ENCODE measurements around the gene DFFB. TPM values are rescaled to one million over a fixed set of nuclear protein-coding genes. Genes with fewer than 3 reads are reported as not detected.
"Not testable (repeated sequence)": the region's sequence is repeated elsewhere in the genome, so short reads cannot be mapped to it uniquely, and the experiment has no call there.

DFFB gene, protein sequence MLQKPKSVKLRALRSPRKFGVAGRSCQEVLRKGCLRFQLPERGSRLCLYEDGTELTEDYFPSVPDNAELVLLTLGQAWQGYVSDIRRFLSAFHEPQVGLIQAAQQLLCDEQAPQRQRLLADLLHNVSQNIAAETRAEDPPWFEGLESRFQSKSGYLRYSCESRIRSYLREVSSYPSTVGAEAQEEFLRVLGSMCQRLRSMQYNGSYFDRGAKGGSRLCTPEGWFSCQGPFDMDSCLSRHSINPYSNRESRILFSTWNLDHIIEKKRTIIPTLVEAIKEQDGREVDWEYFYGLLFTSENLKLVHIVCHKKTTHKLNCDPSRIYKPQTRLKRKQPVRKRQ
- 1 to 10 TPM; 5.4 to 8.9 TPM for total RNA-seq
- polyA plus RNA-seq (ENCODE audit: insufficient read length in 6 of 6): 10 to 100 TPM in 5 of 6 donors, 1 to 10 TPM in 1; 9.6 to 14.7 (median 11.9) TPM
- long read RNA-seq, donor 1: 0 reads
- long read RNA-seq, donor 2, partial matches to known transcripts: 0 of 2 reads
- long read RNA-seq, donor 2, other reads (novel, unspliced or antisense): 0 of 2 reads
- long read RNA-seq, donor 3: 0 reads
- long read RNA-seq, donor 4: 0 reads
- long read RNA-seq, donor 5, partial matches to known transcripts: 0 of 1 reads
- long read RNA-seq, donor 5, other reads (novel, unspliced or antisense): 0 of 1 reads
- long read RNA-seq, donor 6, partial matches to known transcripts: 0 of 1 reads
- long read RNA-seq, donor 6, other reads (novel, unspliced or antisense): 0 of 1 reads
- long read RNA-seq, donor 7, partial matches to known transcripts: 5 of 5 reads
- long read RNA-seq, donor 7, other reads (novel, unspliced or antisense): 0 of 5 reads
- long read RNA-seq, donor 8: 0 reads
- long read RNA-seq, donor 9: 0 reads
- long read RNA-seq, donor 10, partial matches to known transcripts: 0 of 1 reads
- long read RNA-seq, donor 10, other reads (novel, unspliced or antisense): 0 of 1 reads
- long read RNA-seq, donor 11: 0 reads
- long read RNA-seq, donor 12, partial matches to known transcripts: 5 of 6 reads
- long read RNA-seq, donor 12, other reads (novel, unspliced or antisense): 0 of 6 reads

- H3K27ac ChIP-seq: peak within 1 kb of the TSS; percentile 63 to 89
- H3K4me3 ChIP-seq: peak within 1 kb of the TSS; percentile 95
- no peaks in the 10 kb centered on the region for H3K27me3 ChIP-seq
- intact Hi-C loops (cut with DNase I): no loop called here
- ATAC-seq (peak; percentile 95), DNase-seq (peak; percentile 90 to 97 (median 94))
- H3K4me1 ChIP-seq: peaks cover 17 to 31% of the 10 kb centered on the region in 2 donors
- H3K36me3 ChIP-seq: peaks cover 0 to under 1% of the 10 kb centered on the region in 2 donors
- TF ChIP-seq, protein P1, sequence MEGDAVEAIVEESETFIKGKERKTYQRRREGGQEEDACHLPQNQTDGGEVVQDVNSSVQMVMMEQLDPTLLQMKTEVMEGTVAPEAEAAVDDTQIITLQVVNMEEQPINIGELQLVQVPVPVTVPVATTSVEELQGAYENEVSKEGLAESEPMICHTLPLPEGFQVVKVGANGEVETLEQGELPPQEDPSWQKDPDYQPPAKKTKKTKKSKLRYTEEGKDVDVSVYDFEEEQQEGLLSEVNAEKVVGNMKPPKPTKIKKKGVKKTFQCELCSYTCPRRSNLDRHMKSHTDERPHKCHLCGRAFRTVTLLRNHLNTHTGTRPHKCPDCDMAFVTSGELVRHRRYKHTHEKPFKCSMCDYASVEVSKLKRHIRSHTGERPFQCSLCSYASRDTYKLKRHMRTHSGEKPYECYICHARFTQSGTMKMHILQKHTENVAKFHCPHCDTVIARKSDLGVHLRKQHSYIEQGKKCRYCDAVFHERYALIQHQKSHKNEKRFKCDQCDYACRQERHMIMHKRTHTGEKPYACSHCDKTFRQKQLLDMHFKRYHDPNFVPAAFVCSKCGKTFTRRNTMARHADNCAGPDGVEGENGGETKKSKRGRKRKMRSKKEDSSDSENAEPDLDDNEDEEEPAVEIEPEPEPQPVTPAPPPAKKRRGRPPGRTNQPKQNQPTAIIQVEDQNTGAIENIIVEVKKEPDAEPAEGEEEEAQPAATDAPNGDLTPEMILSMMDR (IDR thresholded peaks at IDR 0.05): no peak
- no peaks in the 10 kb centered on the region for H3K9me3 ChIP-seq
These were observed at the start of gene DFFB, which contains the start of gene CEP104 for GRCh38 chr1:3856923-3857790. TSS of gene DFFB (plus strand) at chr1:3857476. CDS start at chr1:3857604, 128 bp downstream. TSS of gene CEP104 (minus strand) at chr1:3857211. CDS start at chr1:3852407, 4,804 bp downstream.

GRCh38 chr1:3807769-3808168 is 49.5 kb upstream of the DFFB start:
- DNase-seq (no peak), ATAC-seq (no peak)
- Histone ChIP-seq H3K4me3 (no peak overlapping the region), H3K36me3 (no peaks in the 10 kb centered on the region), H3K27ac (no peak overlapping the region), H3K27me3 (peaks cover 0 to 8% of the 10 kb centered on the region in 2 donors), H3K9me3 (no peaks in the 10 kb centered on the region), H3K4me1 (no peaks in the 10 kb centered on the region)
- TF ChIP-seq, protein P1 (IDR thresholded peaks at IDR 0.05): no peak
- intact Hi-C loops (cut with DNase I): no loop called here

DNA sequence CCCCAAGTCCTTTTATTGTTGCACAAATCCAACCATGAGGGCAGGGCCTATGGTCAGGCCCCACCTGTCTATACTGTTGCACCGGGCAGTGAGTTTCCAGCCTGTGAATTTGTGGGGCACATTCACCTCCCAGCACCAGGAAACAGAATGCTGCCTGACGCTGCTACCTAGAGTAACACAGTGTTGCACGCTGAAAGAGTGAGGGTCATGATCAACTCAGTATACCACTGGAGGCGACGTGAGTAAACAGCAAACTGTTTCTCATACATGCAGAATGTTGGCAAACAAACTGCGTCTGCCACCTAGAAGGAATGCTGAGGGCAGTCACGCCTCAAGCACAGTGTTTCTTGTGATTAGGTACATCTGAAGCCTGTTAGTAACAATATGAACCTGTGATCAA is 47.6 kb upstream of the DFFB start:
- Histone ChIP-seq H3K27ac (no peak overlapping the region), H3K9me3 (no peaks in the 10 kb centered on the region), H3K27me3 (no peaks in the 10 kb centered on the region), H3K4me1 (no peaks in the 10 kb centered on the region), H3K36me3 (peaks cover 0 to 9% of the 10 kb centered on the region in 2 donors), H3K4me3 (no peak overlapping the region)
- TF ChIP-seq, protein P1 (IDR thresholded peaks at IDR 0.05): no peak
- intact Hi-C loops (cut with DNase I): no loop called here
- DNase-seq: no peak
- ATAC-seq: no peak

DNA sequence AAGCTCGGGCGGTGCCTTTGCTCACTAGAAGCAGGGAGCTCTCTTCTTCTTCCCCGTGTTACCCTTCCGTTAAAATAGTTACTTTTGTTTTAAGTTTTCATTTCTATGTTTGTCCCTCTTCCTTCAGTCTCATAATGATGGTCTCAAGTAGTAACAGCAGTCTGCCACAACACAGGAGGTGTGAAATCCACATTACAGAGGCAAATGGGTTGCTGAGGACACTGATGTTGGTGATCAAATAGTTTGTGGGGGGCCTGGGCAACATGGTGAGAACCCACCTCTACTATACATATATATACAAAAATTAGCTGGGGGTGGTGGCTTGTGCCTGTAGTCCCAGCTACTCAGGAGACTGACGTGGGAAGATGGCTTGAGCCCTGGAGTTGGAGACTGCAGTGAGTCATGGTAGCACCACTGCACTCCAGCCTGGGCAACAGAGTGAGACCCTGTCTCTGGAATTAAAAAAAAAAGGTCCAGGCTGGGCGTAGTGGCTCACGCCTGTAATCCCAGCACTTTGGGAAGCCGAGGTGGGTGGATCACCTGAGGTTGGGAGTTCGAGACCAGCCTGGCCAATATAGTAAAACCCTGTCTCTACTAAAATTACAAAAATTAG is 47.0 kb upstream of the DFFB start:
- H3K4me1 ChIP-seq; DNase-seq; H3K27ac ChIP-seq; H3K9me3 ChIP-seq; H3K4me3 ChIP-seq; intact Hi-C loops (cut with DNase I); H3K27me3 ChIP-seq; ATAC-seq: not testable (repeated sequence)
- peaks cover 0 to 14% of the 10 kb centered on the region in 2 donors for H3K36me3 ChIP-seq

- no peak for ATAC-seq
- Histone ChIP-seq H3K4me3 (no peak overlapping the region), H3K27ac (no peak overlapping the region), H3K36me3 (peaks cover 0 to 27% of the 10 kb centered on the region in 2 donors), H3K27me3 (no peaks in the 10 kb centered on the region), H3K9me3 (no peaks in the 10 kb centered on the region), H3K4me1 (no peaks in the 10 kb centered on the region)
- DNase-seq: no peak
- TF ChIP-seq, protein P1 (IDR thresholded peaks at IDR 0.05): no peak
- intact Hi-C loops (cut with DNase I): no loop called here
These were observed 45.7 kb upstream of the DFFB start for GRCh38 chr1:3811595-3811911.

All from left lung (tissue), 14 donors.